Endothelial cell of umbilical vein (primary cell): Measurements from ENCODE around the gene NLRP3. TPM values are rescaled to one million over a fixed set of nuclear protein-coding genes. Genes with fewer than 3 reads are reported as not detected.

Experiments used
- BruUV-seq: library from RNA; stranded (reverse); fragments of 400-500 nt; replicated peaks from 2 replicates; lab custom pipeline; 2021; lab: Mats Ljungman, UMichigan
- CTCF ChIA-PET: fragments of 300-600, 350-600 bp; sonication (Branson Sonifier 250); formaldehyde crosslinking; loops from one replicate; lab custom pipeline; 2021; ENCODE audit warnings: antibody characterized with exemption, inconsistent platforms; lab: Charles Lee
- POLR2A ChIA-PET: fragments of 300-600, 350-600 bp; sonication (Branson Sonifier 250); formaldehyde crosslinking; loops from one replicate; lab custom pipeline; 2021; ENCODE audit warnings: antibody characterized with exemption, inconsistent platforms; lab: Charles Lee
- DNase-seq: peaks from one replicate; pipeline ENCODE4 v3.0.0-alpha.2; 2011; ENCODE audit warnings: low read depth, low spot score
- FAIRE-seq: peaks from 2 replicates; lab custom pipeline; 2011; peaks lifted over from hg19 to GRCh38; lab: Jason Lieb, UNC
- H2AFZ ChIP-seq: 2 replicates; pipeline ENCODE4 v1.6.0; 2012; ENCODE audit warnings: low read depth, low read length, control low read depth, inconsistent platforms
- H3K27ac ChIP-seq: 2 replicates; pipeline ENCODE4 v1.5.1; 2011; ENCODE audit warnings: low read depth, mild to moderate bottlenecking, control low read depth, low read length, moderate library complexity; ENCODE audit not compliant: insufficient read depth
- H3K27me3 ChIP-seq, 2 experiments: 2 replicates each; pipeline versions ENCODE4 v1.6.0 to v1.6.1; 2011; ENCODE audit warnings: low read length in 2 of 2, mixed read lengths in 1 of 2; ENCODE audit not compliant: control insufficient read depth in 2 of 2, insufficient read depth in 2 of 2
- H3K36me3 ChIP-seq, 2 experiments: 2 replicates in 1 of 2; 3 replicates in 1 of 2; pipeline ENCODE4 v1.5.1; 2011; ENCODE audit warnings: low read length in 2 of 2, mild to moderate bottlenecking in 1 of 2, moderate library complexity in 1 of 2; ENCODE audit not compliant: control insufficient read depth in 2 of 2, insufficient read depth in 2 of 2; ENCODE audit errors: extremely low read depth in 1 of 2
- H3K4me1 ChIP-seq: 3 replicates; pipeline ENCODE4 v1.5.1; 2011; ENCODE audit warnings: mild to moderate bottlenecking, low read length; ENCODE audit not compliant: control insufficient read depth, insufficient read depth; ENCODE audit errors: extremely low read depth
- H3K4me2 ChIP-seq: 2 replicates; pipeline ENCODE4 v1.6.1; 2011; ENCODE audit warnings: low read length, control low read depth, mixed read lengths; ENCODE audit not compliant: insufficient read depth
- H3K4me3 ChIP-seq, 3 experiments: fragments of 200-600 bp in 1 of 3; sonication (generic), shearing (Covaris generic) in 1 of 3; replicated peaks in 1 of 3; 2 replicates each; pipeline ENCODE4 v1.5.1; 2011 to 2016; ENCODE audit warnings: control low read depth in 3 of 3, low read length in 3 of 3, mild to moderate bottlenecking in 2 of 3, inconsistent platforms in 1 of 3, low read depth in 1 of 3, moderate library complexity in 1 of 3; ENCODE audit not compliant: insufficient read depth in 1 of 3
- H3K79me2 ChIP-seq: 2 replicates; pipeline ENCODE4 v1.6.0; 2012; ENCODE audit warnings: low read length, inconsistent platforms; ENCODE audit not compliant: control insufficient read depth, insufficient read depth
- H3K9ac ChIP-seq: replicated peaks from 2 replicates; pipeline ENCODE3; 2011; ENCODE audit warnings: low read length, control low read depth; ENCODE audit not compliant: insufficient read depth; ENCODE audit errors: extremely low read depth
- H3K9me1 ChIP-seq: replicated peaks from 3 replicates; pipeline ENCODE4 v1.6.0; 2011; ENCODE audit warnings: mild to moderate bottlenecking, low read length; ENCODE audit not compliant: control insufficient read depth, insufficient read depth; ENCODE audit errors: extremely low read depth
- H3K9me3 ChIP-seq: replicated peaks from 2 replicates; pipeline ENCODE4 v1.5.1; 2012; ENCODE audit warnings: low read length, inconsistent platforms; ENCODE audit not compliant: control insufficient read depth, insufficient read depth
- H4K20me1 ChIP-seq: replicated peaks from 2 replicates; pipeline ENCODE3; 2011; ENCODE audit warnings: mild to moderate bottlenecking, low read length; ENCODE audit not compliant: control insufficient read depth, insufficient read depth; ENCODE audit errors: extremely low read depth
- EZH2 ChIP-seq: IDR thresholded peaks from 2 replicates; pipeline ENCODE4 v1.6.1; 2012; ENCODE audit warnings: borderline replicate concordance, low read depth, mild to moderate bottlenecking, moderate library complexity, low read length, inconsistent platforms; ENCODE audit not compliant: severe bottlenecking
- FOS ChIP-seq: IDR thresholded peaks from 2 replicates; pipeline ENCODE4 v1.6.1; 2011; ENCODE audit warnings: mild to moderate bottlenecking, low read length, moderate library complexity, borderline replicate concordance; ENCODE audit not compliant: insufficient read depth
- GATA2 ChIP-seq: IDR thresholded peaks from 2 replicates; pipeline ENCODE4 v1.7.0; 2011; ENCODE audit warnings: low read depth, mild to moderate bottlenecking, moderate library complexity, mixed read lengths, low read length; ENCODE audit not compliant: insufficient read length, insufficient read depth
- JUN ChIP-seq: IDR thresholded peaks from 2 replicates; pipeline ENCODE4 v1.6.1; 2011; ENCODE audit warnings: borderline replicate concordance, low read depth; ENCODE audit not compliant: insufficient read length, insufficient read depth
- MYC ChIP-seq: IDR thresholded peaks from one replicate; pipeline ENCODE4 v1.6.1; 2011; ENCODE audit warnings: mild to moderate bottlenecking, low read depth, low read length
- POLR2A ChIP-seq: IDR thresholded peaks from 2 replicates; pipeline ENCODE4 v1.6.1; 2012; ENCODE audit warnings: low read depth, mild to moderate bottlenecking, control low read depth, low read length
- POLR2AphosphoS5 ChIP-seq: IDR thresholded peaks from 2 replicates; pipeline ENCODE4 v1.6.1; 2012; ENCODE audit warnings: low read depth, mild to moderate bottlenecking, control low read depth, low read length, moderate library complexity; ENCODE audit not compliant: insufficient read depth
- dilution Hi-C: fragments of 300-500 bp; cut with MboI; formaldehyde crosslinking; loops from one replicate; pipeline ENCODE4 v1.15.0; 2019; ENCODE audit warnings: low sequenced_read_pairs; ENCODE audit not compliant: extremely low pct_ligation_motif_present
- intact Hi-C: fragments of 100-400 bp; cut with micrococcal nuclease; formaldehyde crosslinking; loops from one replicate; pipeline ENCODE4 v1.10.0; 2022
- polyA plus RNA-seq, 4 experiments: library from polyadenylated mRNA; depleted of rRNA in 3 of 4; stranded (reverse) in 3 of 4; unstranded in 1 of 4; fragments of >200 nt; gene quantifications; 2 replicates each; pipeline versions ENCODE4 v1.2.1 to v1.2.3, GENCODE V29; 2011 to 2012; ENCODE audit warnings: missing spikeins in 1 of 4
- total RNA-seq: library from RNA; stranded (reverse); gene quantifications from 2 replicates; pipeline ENCODE4 v1.2.3, GENCODE V29; 2021
- TF ChIP-seq, protein P1 (sequence below): IDR thresholded peaks from 2 replicates; pipeline ENCODE4 v1.6.1; 2011; ENCODE audit not compliant: insufficient read depth, insufficient read length
- TF ChIP-seq, protein P2 (sequence below), 2 donors: IDR thresholded peaks; 1 replicate in 1 of 2; 2 replicates in 1 of 2; pipeline ENCODE4 v1.5.1; 2011; ENCODE audit warnings: low read length in 2 of 2, mild to moderate bottlenecking in 2 of 2, moderate library complexity in 2 of 2, control low read depth in 1 of 2, inconsistent platforms in 1 of 2, low read depth in 1 of 2; ENCODE audit not compliant: insufficient read depth in 1 of 2; ENCODE audit errors: extremely low read depth in 1 of 2

The NLRP3 gene
- total and polyA plus RNA-seq, 2 donors (not counting 3 experiments of a cell fraction or from before 2014, with no cell fraction given), result 0.24 to 0.29 TPM

DNA sequence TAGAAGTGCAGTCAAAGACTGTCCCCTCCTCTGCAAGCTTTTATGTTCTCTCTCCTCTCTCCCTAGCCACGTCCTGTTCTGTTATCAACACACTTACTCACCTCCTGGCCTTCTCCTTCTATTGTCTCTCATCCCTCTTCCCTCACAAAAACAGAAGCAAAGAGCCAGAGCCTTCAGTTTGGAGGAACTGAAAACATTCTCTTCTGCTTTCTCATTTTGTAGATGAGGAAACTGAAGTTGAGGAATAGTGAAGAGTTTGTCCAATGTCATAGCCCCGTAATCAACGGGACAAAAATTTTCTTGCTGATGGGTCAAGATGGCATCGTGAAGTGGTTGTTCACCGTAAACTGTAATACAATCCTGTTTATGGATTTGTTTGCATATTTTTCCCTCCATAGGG, 1.9 kb downstream of the NLRP3 start:
- BruUV-seq, result no TSS peak
- H3K4me3 ChIP-seq, result no peak overlapping the region
- no peaks in the 10 kb centered on the region for H3K9me3 ChIP-seq
- intact Hi-C loops (no loop called here), dilution Hi-C loops (no loop called here)
- no peaks in the 10 kb centered on the region for H3K4me1 ChIP-seq
- H3K9ac ChIP-seq, result no peak overlapping the region
- POLR2A ChIA-PET, result no interaction called here
- H3K36me3 ChIP-seq, result no peaks in the 10 kb centered on the region
- TF ChIP-seq FOS (no peak), POLR2A (no peak), POLR2AphosphoS5 (no peak)
- TF ChIP-seq, protein P1, sequence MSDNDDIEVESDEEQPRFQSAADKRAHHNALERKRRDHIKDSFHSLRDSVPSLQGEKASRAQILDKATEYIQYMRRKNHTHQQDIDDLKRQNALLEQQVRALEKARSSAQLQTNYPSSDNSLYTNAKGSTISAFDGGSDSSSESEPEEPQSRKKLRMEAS, result no peak
- TF ChIP-seq, protein P2, sequence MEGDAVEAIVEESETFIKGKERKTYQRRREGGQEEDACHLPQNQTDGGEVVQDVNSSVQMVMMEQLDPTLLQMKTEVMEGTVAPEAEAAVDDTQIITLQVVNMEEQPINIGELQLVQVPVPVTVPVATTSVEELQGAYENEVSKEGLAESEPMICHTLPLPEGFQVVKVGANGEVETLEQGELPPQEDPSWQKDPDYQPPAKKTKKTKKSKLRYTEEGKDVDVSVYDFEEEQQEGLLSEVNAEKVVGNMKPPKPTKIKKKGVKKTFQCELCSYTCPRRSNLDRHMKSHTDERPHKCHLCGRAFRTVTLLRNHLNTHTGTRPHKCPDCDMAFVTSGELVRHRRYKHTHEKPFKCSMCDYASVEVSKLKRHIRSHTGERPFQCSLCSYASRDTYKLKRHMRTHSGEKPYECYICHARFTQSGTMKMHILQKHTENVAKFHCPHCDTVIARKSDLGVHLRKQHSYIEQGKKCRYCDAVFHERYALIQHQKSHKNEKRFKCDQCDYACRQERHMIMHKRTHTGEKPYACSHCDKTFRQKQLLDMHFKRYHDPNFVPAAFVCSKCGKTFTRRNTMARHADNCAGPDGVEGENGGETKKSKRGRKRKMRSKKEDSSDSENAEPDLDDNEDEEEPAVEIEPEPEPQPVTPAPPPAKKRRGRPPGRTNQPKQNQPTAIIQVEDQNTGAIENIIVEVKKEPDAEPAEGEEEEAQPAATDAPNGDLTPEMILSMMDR (IDR thresholded peaks at IDR 0.05; ENCODE audit: extremely low read depth in 1 of 2, insufficient read depth in 1 of 2, low read depth in 1 of 2, low read length in 2 of 2), result no peak
- no peak overlapping the region for H3K27ac ChIP-seq
- no peaks in the 10 kb centered on the region for H3K9me1 ChIP-seq
- H4K20me1 ChIP-seq, result no peaks in the 10 kb centered on the region
- H3K79me2 ChIP-seq, result no peaks in the 10 kb centered on the region
- FAIRE-seq (no peak), DNase-seq (no peak)
- H3K4me2 ChIP-seq, result no peak overlapping the region
- H2AFZ ChIP-seq, result no peak overlapping the region
- H3K27me3 ChIP-seq, result no peaks in the 10 kb centered on the region
- CTCF ChIA-PET, result no interaction called here

DNA sequence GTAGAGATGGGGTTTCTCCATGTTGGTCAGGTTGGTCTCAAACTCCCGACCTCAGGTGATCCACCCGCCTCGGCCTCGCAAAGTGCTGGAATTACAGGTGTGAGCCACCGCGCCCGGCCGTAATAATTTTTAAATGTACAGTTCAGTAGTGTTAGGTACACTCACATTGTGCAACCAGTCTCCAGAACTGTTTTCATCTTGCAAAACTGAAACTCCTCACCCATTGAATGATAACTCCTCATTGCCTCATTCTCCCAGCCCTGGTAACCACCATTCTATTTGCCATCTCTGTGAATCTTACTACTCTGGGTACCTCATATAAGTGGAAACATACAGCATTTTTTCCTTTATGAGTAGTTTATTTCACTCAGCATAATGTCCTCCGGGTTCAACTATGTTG, 3.4 kb downstream of the NLRP3 start:
- ChIA-PET CTCF (no interaction called here), POLR2A (no interaction called here)
- no peak overlapping the region for H3K4me3 ChIP-seq
- H4K20me1 ChIP-seq, result no peaks in the 10 kb centered on the region
- no peak overlapping the region for H3K4me2 ChIP-seq
- H3K9ac ChIP-seq, result no peak overlapping the region
- H3K27ac ChIP-seq, result no peak overlapping the region
- FAIRE-seq, result no peak
- intact Hi-C loops, result no loop called here
- H3K4me1 ChIP-seq, result no peaks in the 10 kb centered on the region
- BruUV-seq, result no TSS peak
- H3K79me2 ChIP-seq, result no peaks in the 10 kb centered on the region
- no peak overlapping the region for H2AFZ ChIP-seq
- no peaks in the 10 kb centered on the region for H3K27me3 ChIP-seq
- H3K9me1 ChIP-seq, result no peaks in the 10 kb centered on the region
- TF ChIP-seq, protein P1, result no peak
- TF ChIP-seq, protein P2 (IDR thresholded peaks at IDR 0.05; ENCODE audit: extremely low read depth in 1 of 2, insufficient read depth in 1 of 2, low read depth in 1 of 2, low read length in 2 of 2), result no peak
- TF ChIP-seq FOS (no peak), EZH2 (no peak), GATA2 (no peak), POLR2AphosphoS5 (no peak), MYC (no peak), POLR2A (no peak), JUN (no peak)
- no peaks in the 10 kb centered on the region for H3K36me3 ChIP-seq
- dilution Hi-C loops, result no loop called here
- no peaks in the 10 kb centered on the region for H3K9me3 ChIP-seq
- DNase-seq, result no peak
